ENCODE measurements around the gene EVA1A. TPM values are rescaled to one million over a fixed set of nuclear protein-coding genes. Genes with fewer than 3 reads are reported as not detected.

EVA1A gene
- total and polyA plus RNA-seq, 2 experiments from 2014 or later, result 4.6 to 7.9 TPM

GRCh38 chr2:75493230-75493629 lies 67.5 kb downstream of the EVA1A start:
- H3K4me3 Mint-ChIP-seq, result no peak overlapping the region
- H3K27me3 Mint-ChIP-seq (ENCODE audit: insufficient read depth, low read depth, poor library complexity), result peaks cover 2% of the 10 kb centered on the region

More at GRCh38 chr2:75493230-75493629, 67.5 kb downstream of the EVA1A start:
- Mint-ChIP-seq H3K36me3 (ENCODE audit: low read depth) (no peaks in the 10 kb centered on the region), H3K9me3 (no peaks in the 10 kb centered on the region; the same call in 2 of the 3 replicates), H3K27ac (no peak overlapping the region), H3K4me1 (peaks cover 5% of the 10 kb centered on the region; the same call in 2 of the 3 replicates)
- peaks cover 4% of the 10 kb centered on the region for H3K4me1 ChIP-seq (ENCODE audit: insufficient read depth)
- ATAC-seq, result no peak
- no peaks in the 10 kb centered on the region for H3K36me3 ChIP-seq (ENCODE audit: insufficient read depth)
- no peak overlapping the region for H3K4me3 ChIP-seq
- no peak overlapping the region for H3K4me2 ChIP-seq
- no peaks in the 10 kb centered on the region for H3K27me3 ChIP-seq (ENCODE audit: insufficient read depth)
- 0 out of 2 replicates have a peak, but pooled peaks cover 4% of the 10 kb centered on the region for H3K9me2 ChIP-seq (ENCODE audit: insufficient read depth)
- TF ChIP-seq STAT1 (IDR thresholded peaks at IDR 0.05; ENCODE audit: unreplicated experiment), result no peak
- TF ChIP-seq EZH2 (IDR thresholded peaks at IDR 0.05; ENCODE audit: low read depth, unreplicated experiment), result no peak
- no peak for TF ChIP-seq NANOG (IDR thresholded peaks at IDR 0.05; ENCODE audit: borderline replicate concordance)
- TF ChIP-seq ZNF331 (CRISPR knock-in tag; IDR thresholded peaks at IDR 0.05; ENCODE audit: low read depth), result no peak
- TF ChIP-seq EZH2phosphoT487 (IDR thresholded peaks at IDR 0.05; ENCODE audit: unreplicated experiment), result no peak
- no peak for TF ChIP-seq POLR2AphosphoS5 (IDR thresholded peaks at IDR 0.05; ENCODE audit: low read depth)
- TF ChIP-seq, protein P1, sequence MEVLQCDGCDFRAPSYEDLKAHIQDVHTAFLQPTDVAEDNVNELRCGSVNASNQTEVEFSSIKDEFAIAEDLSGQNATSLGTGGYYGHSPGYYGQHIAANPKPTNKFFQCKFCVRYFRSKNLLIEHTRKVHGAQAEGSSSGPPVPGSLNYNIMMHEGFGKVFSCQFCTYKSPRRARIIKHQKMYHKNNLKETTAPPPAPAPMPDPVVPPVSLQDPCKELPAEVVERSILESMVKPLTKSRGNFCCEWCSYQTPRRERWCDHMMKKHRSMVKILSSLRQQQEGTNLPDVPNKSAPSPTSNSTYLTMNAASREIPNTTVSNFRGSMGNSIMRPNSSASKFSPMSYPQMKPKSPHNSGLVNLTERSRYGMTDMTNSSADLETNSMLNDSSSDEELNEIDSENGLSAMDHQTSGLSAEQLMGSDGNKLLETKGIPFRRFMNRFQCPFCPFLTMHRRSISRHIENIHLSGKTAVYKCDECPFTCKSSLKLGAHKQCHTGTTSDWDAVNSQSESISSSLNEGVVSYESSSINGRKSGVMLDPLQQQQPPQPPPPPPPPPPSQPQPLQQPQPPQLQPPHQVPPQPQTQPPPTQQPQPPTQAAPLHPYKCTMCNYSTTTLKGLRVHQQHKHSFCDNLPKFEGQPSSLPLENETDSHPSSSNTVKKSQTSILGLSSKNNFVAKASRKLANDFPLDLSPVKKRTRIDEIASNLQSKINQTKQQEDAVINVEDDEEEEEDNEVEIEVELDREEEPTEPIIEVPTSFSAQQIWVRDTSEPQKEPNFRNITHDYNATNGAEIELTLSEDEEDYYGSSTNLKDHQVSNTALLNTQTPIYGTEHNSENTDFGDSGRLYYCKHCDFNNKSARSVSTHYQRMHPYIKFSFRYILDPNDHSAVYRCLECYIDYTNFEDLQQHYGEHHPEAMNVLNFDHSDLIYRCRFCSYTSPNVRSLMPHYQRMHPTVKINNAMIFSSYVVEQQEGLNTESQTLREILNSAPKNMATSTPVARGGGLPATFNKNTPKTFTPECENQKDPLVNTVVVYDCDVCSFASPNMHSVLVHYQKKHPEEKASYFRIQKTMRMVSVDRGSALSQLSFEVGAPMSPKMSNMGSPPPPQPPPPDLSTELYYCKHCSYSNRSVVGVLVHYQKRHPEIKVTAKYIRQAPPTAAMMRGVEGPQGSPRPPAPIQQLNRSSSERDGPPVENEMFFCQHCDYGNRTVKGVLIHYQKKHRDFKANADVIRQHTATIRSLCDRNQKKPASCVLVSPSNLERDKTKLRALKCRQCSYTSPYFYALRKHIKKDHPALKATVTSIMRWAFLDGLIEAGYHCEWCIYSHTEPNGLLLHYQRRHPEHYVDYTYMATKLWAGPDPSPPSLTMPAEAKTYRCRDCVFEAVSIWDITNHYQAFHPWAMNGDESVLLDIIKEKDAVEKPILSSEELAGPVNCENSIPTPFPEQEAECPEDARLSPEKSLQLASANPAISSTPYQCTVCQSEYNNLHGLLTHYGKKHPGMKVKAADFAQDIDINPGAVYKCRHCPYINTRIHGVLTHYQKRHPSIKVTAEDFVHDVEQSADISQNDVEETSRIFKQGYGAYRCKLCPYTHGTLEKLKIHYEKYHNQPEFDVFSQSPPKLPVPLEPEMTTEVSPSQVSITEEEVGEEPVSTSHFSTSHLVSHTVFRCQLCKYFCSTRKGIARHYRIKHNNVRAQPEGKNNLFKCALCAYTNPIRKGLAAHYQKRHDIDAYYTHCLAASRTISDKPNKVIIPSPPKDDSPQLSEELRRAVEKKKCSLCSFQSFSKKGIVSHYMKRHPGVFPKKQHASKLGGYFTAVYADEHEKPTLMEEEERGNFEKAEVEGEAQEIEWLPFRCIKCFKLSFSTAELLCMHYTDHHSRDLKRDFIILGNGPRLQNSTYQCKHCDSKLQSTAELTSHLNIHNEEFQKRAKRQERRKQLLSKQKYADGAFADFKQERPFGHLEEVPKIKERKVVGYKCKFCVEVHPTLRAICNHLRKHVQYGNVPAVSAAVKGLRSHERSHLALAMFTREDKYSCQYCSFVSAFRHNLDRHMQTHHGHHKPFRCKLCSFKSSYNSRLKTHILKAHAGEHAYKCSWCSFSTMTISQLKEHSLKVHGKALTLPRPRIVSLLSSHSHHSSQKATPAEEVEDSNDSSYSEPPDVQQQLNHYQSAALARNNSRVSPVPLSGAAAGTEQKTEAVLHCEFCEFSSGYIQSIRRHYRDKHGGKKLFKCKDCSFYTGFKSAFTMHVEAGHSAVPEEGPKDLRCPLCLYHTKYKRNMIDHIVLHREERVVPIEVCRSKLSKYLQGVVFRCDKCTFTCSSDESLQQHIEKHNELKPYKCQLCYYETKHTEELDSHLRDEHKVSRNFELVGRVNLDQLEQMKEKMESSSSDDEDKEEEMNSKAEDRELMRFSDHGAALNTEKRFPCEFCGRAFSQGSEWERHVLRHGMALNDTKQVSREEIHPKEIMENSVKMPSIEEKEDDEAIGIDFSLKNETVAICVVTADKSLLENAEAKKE (CRISPR knock-in tag; IDR thresholded peaks at IDR 0.05), result no peak
- no peak for TF ChIP-seq CREB1 (CRISPR knock-in tag; IDR thresholded peaks at IDR 0.05; ENCODE audit: low read depth)
- H3F3A ChIP-seq (replicated peaks; ENCODE audit: low read depth), result no peaks in the 10 kb centered on the region
- no peaks in the 10 kb centered on the region for H4K20me1 ChIP-seq (replicated peaks; ENCODE audit: insufficient read depth)
- no peak for DNase-seq (ENCODE audit: low spot score)
- no peaks in the 10 kb centered on the region for H3K79me2 ChIP-seq (replicated peaks; ENCODE audit: insufficient read depth)
- no peak overlapping the region for H3K27ac ChIP-seq (ENCODE audit: low read depth)
- no peak overlapping the region for H2AFZ ChIP-seq
